IPS DF 4.7 (cell line): ENCODE measurements around the gene CEP131.

ENCODE experiments used
- DNase-seq: peaks from one replicate; pipeline ENCODE4 v3.0.0-alpha.2; 2013; ENCODE audit warnings: low spot score; ENCODE audit errors: extremely low read depth

CEP131 gene

GRCh38 chr17:81200201-81200600, 22.6 kb downstream of the CEP131 start:
- no peak for DNase-seq

DNA sequence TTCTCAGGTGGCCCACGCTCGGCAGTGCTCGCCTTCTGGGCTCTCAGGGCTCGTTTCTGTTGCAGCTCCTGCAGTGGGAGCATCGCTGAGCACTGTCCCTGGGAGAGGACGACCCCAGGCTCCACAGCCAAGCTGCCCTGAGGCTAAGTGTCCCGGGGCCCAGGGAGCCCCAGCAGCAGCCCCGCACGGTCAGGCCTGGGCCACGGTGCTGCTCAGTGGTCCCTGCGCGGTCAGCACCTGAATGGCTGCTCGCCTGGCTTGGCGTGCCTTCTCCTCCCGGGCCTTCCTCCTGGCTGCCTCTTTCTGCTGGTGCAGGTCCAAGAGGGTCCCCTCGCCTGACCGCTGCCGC, 23.3 kb downstream of the CEP131 start:
- no peak for DNase-seq

GRCh38 chr17:81198826-81199481, 23.8 kb downstream of the CEP131 start:
- no peak for DNase-seq

DNA sequence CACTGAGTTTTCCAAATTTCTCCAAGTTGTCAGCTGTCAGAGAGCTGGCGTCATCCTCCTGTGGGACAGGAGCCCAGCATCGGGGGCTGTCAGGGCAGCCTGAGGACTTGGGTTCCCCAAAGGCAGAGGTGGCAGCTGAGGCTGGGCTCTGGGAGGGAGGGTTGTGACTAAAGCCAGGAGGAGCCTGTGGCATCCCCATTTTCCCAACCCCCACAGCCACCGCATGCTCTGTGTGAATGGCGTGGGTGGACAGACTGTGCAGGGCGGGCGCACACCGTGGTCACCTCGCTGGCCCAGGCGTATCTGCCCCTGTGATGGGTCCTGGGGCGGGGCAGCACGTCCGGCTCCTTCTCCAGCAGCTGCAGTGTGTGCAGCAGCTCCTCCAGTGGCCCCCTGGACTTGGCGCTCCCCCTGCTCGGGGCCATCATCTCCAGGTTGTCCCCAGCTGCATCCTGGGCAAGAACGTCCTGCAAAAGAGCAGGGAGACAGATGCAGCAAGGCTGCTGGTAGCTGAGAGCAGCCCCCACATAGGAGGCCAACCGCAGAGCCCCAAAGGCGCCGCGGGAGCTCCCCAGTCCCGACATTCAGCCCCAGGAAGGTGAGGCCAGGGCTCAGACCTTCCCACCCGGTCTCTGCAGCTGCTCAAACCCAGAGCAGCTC, 24.8 kb downstream of the CEP131 start:
- no peak for DNase-seq

DNA sequence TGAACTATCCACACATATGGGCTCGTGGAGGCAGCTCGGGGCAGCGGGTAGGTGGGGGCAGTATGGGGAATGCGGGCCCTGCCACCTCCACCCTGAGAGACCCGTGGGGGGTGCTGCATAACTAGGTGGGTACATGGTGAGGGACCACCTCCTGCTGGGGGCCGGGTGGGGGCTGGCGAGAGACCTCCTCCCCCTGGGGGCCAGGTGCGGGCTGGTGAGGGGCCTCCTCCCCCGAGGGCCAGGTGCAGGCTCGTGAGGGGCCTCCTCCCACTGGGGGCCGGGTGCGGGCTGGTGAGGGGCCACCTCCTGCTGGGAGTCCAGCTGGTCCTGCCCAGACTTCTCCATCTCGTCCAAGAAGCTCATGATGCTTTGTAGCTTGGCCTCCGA, 25.4 kb downstream of the CEP131 start:
- DNase-seq, result no peak

- DNase-seq, result no peak
Measured at GRCh38 chr17:81196505-81197408, 26.0 kb downstream of the CEP131 start.

DNA sequence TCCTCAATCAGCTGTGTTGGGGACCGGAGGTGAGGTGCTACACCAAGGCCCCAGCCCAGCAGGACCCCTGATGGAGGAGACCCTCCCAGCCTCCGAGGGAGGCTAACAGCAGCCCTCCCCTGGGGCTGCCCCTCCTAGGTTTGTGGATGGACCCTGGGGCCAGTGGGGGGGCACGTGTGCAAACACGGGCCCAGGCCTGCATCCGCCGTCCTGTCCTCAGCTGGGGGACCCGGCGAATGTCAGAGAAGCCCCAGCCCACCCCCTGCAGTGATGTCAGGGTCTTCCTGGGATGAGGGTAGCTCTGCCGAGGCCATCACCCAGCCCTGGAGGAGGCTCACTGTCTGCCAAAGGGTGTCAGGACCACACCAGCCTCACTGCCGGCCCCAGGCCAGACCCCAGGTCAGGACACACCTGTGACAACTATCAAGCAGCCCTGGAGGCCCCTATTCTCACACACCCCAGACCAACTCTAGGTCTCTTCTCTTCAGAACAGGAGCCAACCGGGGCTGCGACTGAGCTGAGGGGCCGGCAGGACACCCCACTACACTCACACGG, 26.7 kb downstream of the CEP131 start:
- DNase-seq, result no peak

DNA sequence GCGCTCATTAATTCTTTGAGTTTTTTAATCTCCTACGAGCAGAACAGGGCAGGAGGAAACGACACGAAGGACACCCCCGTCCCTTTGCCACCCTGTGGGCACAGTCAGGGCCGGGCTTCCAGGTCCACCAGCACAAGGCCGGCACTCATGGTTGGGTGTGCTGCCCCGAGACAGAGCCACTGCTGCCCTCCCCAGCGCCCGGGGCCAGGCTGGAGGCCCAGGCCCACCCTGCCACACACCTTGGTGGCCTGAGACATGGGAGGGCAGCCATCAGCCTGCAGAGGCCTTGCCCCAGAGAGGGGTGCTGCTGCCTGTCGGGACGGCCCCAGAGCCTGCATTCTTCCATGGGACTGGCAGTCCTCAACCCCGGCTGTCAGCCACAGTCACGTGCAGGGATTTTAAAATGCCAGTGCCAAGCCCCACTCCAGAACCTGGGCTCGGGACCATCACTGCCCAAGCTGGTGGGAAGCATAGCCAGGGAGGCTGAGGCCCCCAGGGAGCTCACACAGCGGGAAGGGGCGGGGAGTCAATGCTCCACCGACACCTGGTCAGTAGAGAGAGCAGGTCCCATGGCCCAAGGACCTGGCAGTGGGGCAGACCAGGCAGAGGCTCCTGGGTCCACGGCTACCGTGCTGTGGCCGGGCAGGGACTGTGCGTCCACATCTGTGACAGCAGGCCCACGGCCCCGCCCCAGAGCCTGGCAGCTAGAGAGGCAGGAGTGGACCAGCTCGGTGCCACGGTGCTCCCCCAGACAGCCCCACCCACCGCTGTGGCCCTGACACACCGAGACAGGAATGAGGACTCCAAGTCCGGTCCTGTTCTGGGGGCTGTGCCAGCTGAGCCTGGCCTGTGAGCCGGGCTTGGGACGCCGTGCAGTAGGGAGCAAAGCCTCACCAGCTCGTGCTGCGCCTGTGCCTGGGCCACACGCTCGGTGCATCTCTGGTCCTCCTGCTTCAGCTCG, 27.5 kb downstream of the CEP131 start:
- DNase-seq, result no peak

GRCh38 chr17:81194225-81194760, 28.5 kb downstream of the CEP131 start:
- DNase-seq, result no peak

- DNase-seq, result no peak
Measured at GRCh38 chr17:81193470-81194224, 29.1 kb downstream of the CEP131 start.

DNA sequence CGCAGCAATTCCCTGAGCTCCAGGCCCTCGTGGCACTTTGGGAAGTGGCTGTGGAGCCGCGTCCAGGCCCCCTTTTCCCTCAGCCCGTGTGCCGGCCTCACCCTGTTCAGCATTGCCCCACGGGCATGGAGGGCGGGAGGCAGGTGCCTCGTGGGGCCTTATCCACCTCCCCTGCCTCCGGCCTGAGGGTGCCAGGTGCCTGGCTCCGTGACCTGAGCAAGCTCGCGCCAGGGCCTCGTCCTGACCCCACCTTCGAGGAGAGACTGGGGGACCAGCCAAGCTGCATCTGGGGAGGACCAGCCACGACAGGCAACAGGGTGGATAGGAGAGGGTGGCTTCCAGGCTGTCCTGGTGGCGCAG, 29.7 kb downstream of the CEP131 start:
- DNase-seq, result no peak

GRCh38 chr17:81192386-81193050, 30.2 kb downstream of the CEP131 start:
- DNase-seq, result no peak

DNA sequence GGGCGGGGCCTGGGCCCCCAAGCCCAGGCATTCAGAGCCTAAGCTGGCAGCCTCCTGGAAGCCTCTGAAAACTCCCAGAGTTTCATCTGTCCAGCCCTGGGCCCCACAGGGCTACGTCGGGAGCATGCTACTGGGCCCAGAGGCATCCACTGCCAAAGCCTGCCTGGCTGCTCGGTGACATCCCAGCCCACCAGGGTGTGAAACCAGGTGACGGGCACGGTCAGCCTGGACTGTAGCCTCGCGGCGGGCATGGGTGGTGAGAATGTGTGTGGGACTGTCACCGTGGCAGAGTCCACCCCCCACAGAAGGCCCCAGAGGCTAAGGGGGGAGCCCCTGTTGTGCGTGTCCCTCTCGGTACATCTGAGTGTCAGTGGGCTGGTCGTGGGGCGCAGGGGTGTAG, 31.1 kb downstream of the CEP131 start:
- no peak for DNase-seq

GRCh38 chr17:81191116-81191515, 31.6 kb downstream of the CEP131 start:
- no peak for DNase-seq

GRCh38 chr17:81190591-81190990, 32.2 kb downstream of the CEP131 start:
- DNase-seq, result no peak

- no peak for DNase-seq
Measured at GRCh38 chr17:81189670-81190530, 32.9 kb downstream of the CEP131 start.

DNA sequence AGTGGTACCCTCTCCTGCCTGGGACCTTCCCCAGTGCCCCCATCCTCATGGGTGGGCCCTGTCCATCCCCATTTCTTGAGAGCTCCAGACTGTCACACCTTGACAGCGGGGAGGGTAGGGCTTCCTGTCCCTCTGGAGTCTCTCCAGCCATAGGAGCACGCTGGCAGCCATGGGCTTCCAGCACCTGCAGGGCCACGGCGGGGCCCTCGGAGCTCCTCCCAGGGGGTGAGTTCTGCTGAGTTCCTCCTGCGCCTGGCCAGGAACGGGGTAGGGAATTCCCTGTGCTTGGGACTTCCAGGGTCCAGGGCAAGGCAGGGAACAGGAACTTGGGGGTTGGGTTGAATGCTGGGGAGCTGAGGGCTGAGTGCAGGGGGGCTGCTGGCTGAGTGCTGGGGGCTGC, 33.7 kb downstream of the CEP131 start:
- DNase-seq, result no peak

DNA sequence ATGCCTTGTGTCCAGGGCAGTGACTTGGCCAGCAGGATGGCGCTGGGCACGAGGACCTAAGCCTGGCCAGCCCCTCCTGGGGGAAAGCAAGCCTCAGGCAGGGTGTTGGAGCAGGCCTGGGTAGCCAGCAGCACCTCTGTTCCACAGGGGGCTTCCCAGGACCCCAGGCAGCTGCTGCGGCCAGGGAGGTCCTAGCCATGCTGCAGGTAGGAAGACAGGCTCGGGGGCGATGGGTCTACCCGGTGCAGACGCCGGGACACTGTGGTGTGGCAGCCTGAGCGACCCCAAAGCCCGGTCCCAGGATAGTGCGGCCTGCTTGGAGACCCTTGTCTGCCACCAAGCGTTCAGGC, 34.3 kb downstream of the CEP131 start:
- no peak for DNase-seq
